GM19351 (cell line): ENCODE results near the gene ST8SIA4.

Source experiments
- ATAC-seq: cut with Tn5 transposase; IDR thresholded peaks from one replicate; pipeline ENCODE4 v1.9.1; 2021; ENCODE audit warnings: mild to moderate bottlenecking, moderate library complexity; ENCODE audit not compliant: unreplicated experiment

The ST8SIA4 gene

GRCh38 chr5:100903039-100903887, at the start of gene ST8SIA4:
Gene ST8SIA4 (minus strand): TSS chr5:100903282. CDS start chr5:100902955, 327 bp downstream.
- ATAC-seq, result peak; percentile 65

GRCh38 chr5:100950985-100951384, 47.9 kb upstream of the ST8SIA4 start:
- no peak for ATAC-seq

- no peak for ATAC-seq
These were observed 10.2 kb upstream of the ST8SIA4 start for GRCh38 chr5:100913298-100913697.

- ATAC-seq, result no peak
These were observed 6.0 kb upstream of the ST8SIA4 start for GRCh38 chr5:100909034-100909433.

GRCh38 chr5:100905259-100905914, 2.3 kb upstream of the ST8SIA4 start:
- ATAC-seq, result no peak

GRCh38 chr5:100904259-100904861, 1.3 kb upstream of the ST8SIA4 start:
- peak; percentile 15 for ATAC-seq

GRCh38 chr5:100902440-100903038, 543 bp downstream of the ST8SIA4 start:
- ATAC-seq, result no peak

GRCh38 chr5:100901821-100902341, 1.2 kb downstream of the ST8SIA4 start:
- ATAC-seq, result peak; percentile 7

- peak; percentile 32 for ATAC-seq
These were observed 2.0 kb downstream of the ST8SIA4 start for GRCh38 chr5:100900796-100901781.

- ATAC-seq, result peak; percentile 10
These were observed 2.8 kb downstream of the ST8SIA4 start for GRCh38 chr5:100900142-100900795.

GRCh38 chr5:100899675-100900074, 3.4 kb downstream of the ST8SIA4 start:
- ATAC-seq, result no peak

- no peak for ATAC-seq
These were observed 4.4 kb downstream of the ST8SIA4 start for GRCh38 chr5:100898504-100899346.

- no peak for ATAC-seq
These were observed 7.0 kb downstream of the ST8SIA4 start for GRCh38 chr5:100896054-100896453.

GRCh38 chr5:100890461-100891008, 12.5 kb downstream of the ST8SIA4 start:
- ATAC-seq, result peak; percentile 66

- no peak for ATAC-seq
These were observed 13.2 kb downstream of the ST8SIA4 start for GRCh38 chr5:100889896-100890295.

GRCh38 chr5:100889165-100889743, 13.8 kb downstream of the ST8SIA4 start:
- peak; percentile 64 for ATAC-seq

- no peak for ATAC-seq
These were observed 25.8 kb downstream of the ST8SIA4 start for GRCh38 chr5:100877274-100877673.
